Kidney (tissue), 14 donors: ENCODE results near the gene BDNF. TPM values are rescaled to one million over a fixed set of nuclear protein-coding genes. Genes with fewer than 3 reads are reported as not detected.

Experiments used
- DNase-seq, 5 donors: peaks; one replicate each; pipeline ENCODE4 v3.0.0-alpha.2; 2013 to 2020
- FAIRE-seq: peaks from 2 replicates; lab custom pipeline; 2012; peaks lifted over from hg19 to GRCh38; lab: Jason Lieb, UNC
- H3K27ac ChIP-seq, 2 donors: one replicate each; pipeline ENCODE4 v1.7.0; 2013; ENCODE audit warnings: low read depth in 2 of 2, low read length in 2 of 2, inconsistent platforms in 1 of 2
- H3K27me3 ChIP-seq: one replicate; pipeline ENCODE4 v1.7.1; 2013; ENCODE audit warnings: low read length, inconsistent platforms; ENCODE audit not compliant: control insufficient read depth, insufficient read depth
- H3K36me3 ChIP-seq, 3 donors: one replicate each; pipeline versions ENCODE4 v1.7.0 to v1.7.1; 2013; ENCODE audit warnings: low read length in 3 of 3, control low read depth in 1 of 3, inconsistent platforms in 1 of 3; ENCODE audit not compliant: insufficient read depth in 3 of 3, control insufficient read depth in 2 of 3
- H3K4me1 ChIP-seq, 3 donors: one replicate each; pipeline versions ENCODE4 v1.7.0 to v1.7.1; 2013; ENCODE audit warnings: low read length in 3 of 3, inconsistent platforms in 1 of 3, low read depth in 1 of 3; ENCODE audit not compliant: control insufficient read depth in 2 of 3, insufficient read depth in 2 of 3
- H3K4me3 ChIP-seq, 3 donors: one replicate each; pipeline versions ENCODE4 v1.7.0 to v1.8.1; 2013; ENCODE audit warnings: low read length in 3 of 3, control low read depth in 1 of 3, inconsistent platforms in 1 of 3
- H3K9ac ChIP-seq, 3 donors: one replicate each; pipeline versions ENCODE4 v1.7.0 to v1.7.1; 2013; ENCODE audit warnings: low read length in 3 of 3, control low read depth in 1 of 3, inconsistent platforms in 1 of 3
- H3K9me3 ChIP-seq, 3 donors: one replicate each; pipeline versions ENCODE4 v1.7.0 to v1.7.1; 2013; ENCODE audit warnings: low read length in 3 of 3, control low read depth in 1 of 3, inconsistent platforms in 1 of 3; ENCODE audit not compliant: control insufficient read depth in 2 of 3, insufficient read depth in 1 of 3
- CTCF ChIP-seq: IDR thresholded peaks from 3 replicates; pipeline ENCODE4 v1.5.1; 2012; ENCODE audit warnings: mild to moderate bottlenecking, moderate library complexity, borderline replicate concordance; ENCODE audit not compliant: insufficient read depth; ENCODE audit errors: extremely low read depth
- intact Hi-C: fragments of 100-400 bp; cut with DNase I; formaldehyde crosslinking; loops from one replicate; pipeline ENCODE4 v1.11.1; 2022
- polyA plus RNA-seq: library from polyadenylated mRNA; stranded (reverse); fragments of 350-450 nt; fragmentation: Illumina TruSeq; extraction: RNeasy Lipid Tissue Mini Kit (QIAGEN cat#74804); gene quantifications from one replicate; pipeline ENCODE4 v1.2.3, GENCODE V29; 2014; ENCODE audit warnings: low read depth, low replicate concordance; ENCODE audit not compliant: insufficient read depth
- total RNA-seq: library from RNA; stranded (reverse); fragmentation: NEBNext Ultra II Directional; extraction: Animal tissue kit (Norgen Biotek cat#: 25700); gene quantifications from one replicate; pipeline ENCODE4 v1.2.1, GENCODE V29; 2021
- donor health status: control.
- donor health status: control.
- donor health status: control.
- donor health status: control.
- donor health status: control.
- donor health status: DM: yes; HTN: yes; CAD: no.
- donor health status: Normal renal cell carcinoma (clear cell type).

The BDNF gene
- total and polyA plus RNA-seq, 2 donors from 2014 or later, result 0.19 to 0.31 TPM

- FAIRE-seq (no peak), DNase-seq (no peak)
- intact Hi-C loops, result no loop called here
- Histone ChIP-seq H3K4me3 (no peak overlapping the region), H3K9me3 (no peaks in the 10 kb centered on the region), H3K27me3 (no peaks in the 10 kb centered on the region), H3K36me3 (no peaks in the 10 kb centered on the region), H3K27ac (no peak overlapping the region), H3K9ac (no peak overlapping the region), H3K4me1 (peaks cover 0 to 5% (median 2%) of the 10 kb centered on the region in 3 donors)
- TF ChIP-seq CTCF, result no peak
Observed at GRCh38 chr11:27649800-27650199, 50.5 kb downstream of the BDNF start.

- FAIRE-seq (no peak), DNase-seq (no peak)
- intact Hi-C loops, result no loop called here
- no peaks in the 10 kb centered on the region for H3K27me3 ChIP-seq
- H3K4me3 ChIP-seq, result no peak overlapping the region
- TF ChIP-seq CTCF, result no peak
- H3K27ac ChIP-seq, result no peak overlapping the region
- H3K9ac ChIP-seq, result no peak overlapping the region
- no peaks in the 10 kb centered on the region for H3K36me3 ChIP-seq
- H3K9me3 ChIP-seq, result no peaks in the 10 kb centered on the region
- peaks cover 0 to 5% (median 2%) of the 10 kb centered on the region in 3 donors for H3K4me1 ChIP-seq
Observed at GRCh38 chr11:27648840-27649239, 51.4 kb downstream of the BDNF start.

GRCh38 chr11:27646051-27646818 lies 54.0 kb downstream of the BDNF start:
- H3K27me3 ChIP-seq, result no peaks in the 10 kb centered on the region
- no peaks in the 10 kb centered on the region for H3K9me3 ChIP-seq
- DNase-seq, result no peak
- no peak for TF ChIP-seq CTCF
- no peaks in the 10 kb centered on the region for H3K36me3 ChIP-seq
- FAIRE-seq, result no peak
- no peak overlapping the region for H3K9ac ChIP-seq
- peaks cover 0 to 2% (median 0%) of the 10 kb centered on the region in 3 donors for H3K4me1 ChIP-seq
- no peak overlapping the region for H3K4me3 ChIP-seq
- no peak overlapping the region for H3K27ac ChIP-seq
- intact Hi-C loops, result no loop called here

- TF ChIP-seq CTCF, result peak; percentile 14
- FAIRE-seq (no peak), DNase-seq (no peak)
- intact Hi-C loops, result no loop called here
- Histone ChIP-seq H3K9me3 (no peaks in the 10 kb centered on the region), H3K4me1 (no peaks in the 10 kb centered on the region), H3K27ac (no peak overlapping the region), H3K27me3 (no peaks in the 10 kb centered on the region), H3K36me3 (peaks cover 0 to 2% (median 0%) of the 10 kb centered on the region in 3 donors), H3K9ac (no peak overlapping the region), H3K4me3 (no peak overlapping the region)
Observed at GRCh38 chr11:27642954-27643353, 57.3 kb downstream of the BDNF start.
